Loucy (cell line): Measurements from ENCODE around the gene PRKCZ.

ENCODE experiments used
- CTCF ChIP-seq: fragments of 200-600 bp; sonication (generic); conservative IDR thresholded peaks from 2 replicates; pipeline ENCODE4 v1.5.1; 2014; ENCODE audit warnings: mild to moderate bottlenecking, antibody characterized with exemption, low read length
- EZH2phosphoT487 ChIP-seq: fragments of 200-600 bp; IDR thresholded peaks from 2 replicates; pipeline ENCODE4 v1.6.1; 2018; ENCODE audit warnings: antibody characterized with exemption, mild to moderate bottlenecking, moderate library complexity, borderline replicate concordance

GRCh38 chr1:2073382-2074230 lies 23.4 kb downstream of the PRKCZ start:
- TF ChIP-seq CTCF, result no peak
- no peak for TF ChIP-seq EZH2phosphoT487
